ENCODE data around the gene TAPT1. TPM values are rescaled to one million over a fixed set of nuclear protein-coding genes. Genes with fewer than 3 reads are reported as not detected.

Gene TAPT1
- total and polyA plus RNA-seq, 2 experiments from 2014 or later = 3.6 to 9.9 TPM

GRCh38 chr4:16196482-16197393 lies 29.5 kb downstream of the TAPT1 start:
- DNase-seq (ENCODE audit: low spot score) = peak; percentile 91
- H3K36me3 ChIP-seq (ENCODE audit: insufficient read depth) = no peaks in the 10 kb centered on the region
- no peaks in the 10 kb centered on the region for H3K27me3 ChIP-seq (ENCODE audit: insufficient read depth)
- H3K4me3 ChIP-seq = no peak overlapping the region
- H3K79me2 ChIP-seq (replicated peaks; ENCODE audit: insufficient read depth) = no peaks in the 10 kb centered on the region
- no peaks in the 10 kb centered on the region for H3K9me2 ChIP-seq (ENCODE audit: insufficient read depth)
- Mint-ChIP-seq H3K9me3 (no peaks in the 10 kb centered on the region), H3K4me1 (peaks cover 28% of the 10 kb centered on the region), H3K36me3 (ENCODE audit: low read depth) (no peaks in the 10 kb centered on the region), H3K27ac (peak overlapping the region; percentile 5), H3K4me3 (peak overlapping the region; percentile 7; the same call in 1 of the 3 replicates), H3K27me3 (ENCODE audit: insufficient read depth, low read depth, poor library complexity) (no peaks in the 10 kb centered on the region)
- no peak overlapping the region for H2AFZ ChIP-seq
- TF ChIP-seq REST (IDR thresholded peaks at IDR 0.05; ENCODE audit: unreplicated experiment) (no peak), JUNB (IDR thresholded peaks at IDR 0.05; ENCODE audit: unreplicated experiment) (no peak), STAT1 (IDR thresholded peaks at IDR 0.05; ENCODE audit: unreplicated experiment) (no peak), ZNF331 (CRISPR knock-in tag; IDR thresholded peaks at IDR 0.05; ENCODE audit: low read depth) (no peak), CREB1 (CRISPR knock-in tag; IDR thresholded peaks at IDR 0.05; ENCODE audit: low read depth) (no peak), CTCF (conservative IDR thresholded peaks at IDR 0.05; ENCODE audit: low read depth in 2 of 2) (peak; percentile 62 to 71), NANOG (IDR thresholded peaks at IDR 0.05; ENCODE audit: borderline replicate concordance) (no peak), EZH2phosphoT487 (IDR thresholded peaks at IDR 0.05; ENCODE audit: unreplicated experiment) (no peak)
- 0 out of 2 replicates have a peak overlapping the region, but pooled peaks have one; percentile 3 for H3K27ac ChIP-seq (ENCODE audit: low read depth)
- no peak overlapping the region for H3K4me2 ChIP-seq
- no peaks in the 10 kb centered on the region for H4K20me1 ChIP-seq (replicated peaks; ENCODE audit: insufficient read depth)
- peak; percentile 98 for ATAC-seq
- no peaks in the 10 kb centered on the region for H3F3A ChIP-seq (replicated peaks; ENCODE audit: low read depth)
- H3K4me1 ChIP-seq (ENCODE audit: insufficient read depth) = peaks cover 12% of the 10 kb centered on the region; the same call in 1 of the 2 replicates

- H3K9me2 ChIP-seq (ENCODE audit: insufficient read depth) = no peaks in the 10 kb centered on the region
- TF ChIP-seq EZH2phosphoT487 (IDR thresholded peaks at IDR 0.05; ENCODE audit: unreplicated experiment) = no peak
- TF ChIP-seq REST (IDR thresholded peaks at IDR 0.05; ENCODE audit: unreplicated experiment) = no peak
- TF ChIP-seq CTCF (conservative IDR thresholded peaks at IDR 0.05; ENCODE audit: low read depth in 2 of 2) = no peak
These were observed 31.1 kb downstream of the TAPT1 start for GRCh38 chr4:16195209-16195608.

More at GRCh38 chr4:16195209-16195608, 31.1 kb downstream of the TAPT1 start:
- H3K36me3 ChIP-seq (ENCODE audit: insufficient read depth) = no peaks in the 10 kb centered on the region; the same call in 1 of the 2 replicates
- H3K4me1 ChIP-seq (ENCODE audit: insufficient read depth) = peaks cover 12% of the 10 kb centered on the region; the same call in 1 of the 2 replicates
- no peak overlapping the region for H3K27ac Mint-ChIP-seq
- H3K27me3 ChIP-seq (ENCODE audit: insufficient read depth) = no peaks in the 10 kb centered on the region
- no peak overlapping the region for H3K27ac ChIP-seq (ENCODE audit: low read depth)
- no peaks in the 10 kb centered on the region for H3K27me3 Mint-ChIP-seq (ENCODE audit: insufficient read depth, low read depth, poor library complexity)
- no peaks in the 10 kb centered on the region for H3K9me3 Mint-ChIP-seq
- H3K4me3 Mint-ChIP-seq = no peak overlapping the region
- H3K4me2 ChIP-seq = no peak overlapping the region
- no peaks in the 10 kb centered on the region for H4K20me1 ChIP-seq (replicated peaks; ENCODE audit: insufficient read depth)
- H3K36me3 Mint-ChIP-seq (ENCODE audit: low read depth) = peaks cover 5% of the 10 kb centered on the region; the same call in 2 of the 3 replicates
- H2AFZ ChIP-seq = no peak overlapping the region
- no peaks in the 10 kb centered on the region for H3F3A ChIP-seq (replicated peaks; ENCODE audit: low read depth)
- DNase-seq (ENCODE audit: low spot score) = no peak
- H3K4me3 ChIP-seq = no peak overlapping the region
- H3K4me1 Mint-ChIP-seq = peaks cover 28% of the 10 kb centered on the region
- no peak for ATAC-seq
- H3K79me2 ChIP-seq (replicated peaks; ENCODE audit: insufficient read depth) = no peaks in the 10 kb centered on the region

Measured in GM23338 (cell line).